Activated CD4-positive, alpha-beta T cell treated with anti-CD3 and anti-CD28 coated beads, Interleukin-2, amount 10 ng/mL, durations not matched to agents 24 days and 14 days (primary cell): ENCODE data around the gene FHL3. TPM values are rescaled to one million over a fixed set of nuclear protein-coding genes. Genes with fewer than 3 reads are reported as not detected.

Source experiments
- DNase-seq: peaks from one replicate; pipeline ENCODE4 v3.0.0; 2022
- H3K27ac Mint-ChIP-seq: one replicate; pipeline ENCODE4 v1.8.0; 2022; ENCODE audit warnings: mild to moderate bottlenecking, mixed read lengths
- H3K27me3 Mint-ChIP-seq: one replicate; pipeline ENCODE4 v1.8.0; 2022; ENCODE audit warnings: mixed read lengths
- H3K36me3 Mint-ChIP-seq: one replicate; pipeline ENCODE4 v1.8.0; 2022; ENCODE audit warnings: low read depth, mild to moderate bottlenecking, mixed read lengths
- H3K4me1 Mint-ChIP-seq: one replicate; pipeline ENCODE4 v1.8.0; 2021; ENCODE audit warnings: mixed read lengths
- H3K4me3 Mint-ChIP-seq: one replicate; pipeline ENCODE4 v1.8.0; 2022; ENCODE audit warnings: mild to moderate bottlenecking, moderate library complexity, mixed read lengths
- H3K9me3 Mint-ChIP-seq: one replicate; pipeline ENCODE4 v1.8.0; 2021; ENCODE audit warnings: mixed read lengths
- intact Hi-C: fragments of 100-400 bp; cut with micrococcal nuclease; formaldehyde crosslinking; loops from one replicate; pipeline ENCODE4 v1.15.1; 2023
- total RNA-seq: library from RNA; stranded (reverse); gene quantifications from 2 replicates; pipeline ENCODE4 v1.2.3, GENCODE V29; 2022

FHL3 gene
- total RNA-seq, 1 donor from 2014 or later: 41.9 TPM

DNA sequence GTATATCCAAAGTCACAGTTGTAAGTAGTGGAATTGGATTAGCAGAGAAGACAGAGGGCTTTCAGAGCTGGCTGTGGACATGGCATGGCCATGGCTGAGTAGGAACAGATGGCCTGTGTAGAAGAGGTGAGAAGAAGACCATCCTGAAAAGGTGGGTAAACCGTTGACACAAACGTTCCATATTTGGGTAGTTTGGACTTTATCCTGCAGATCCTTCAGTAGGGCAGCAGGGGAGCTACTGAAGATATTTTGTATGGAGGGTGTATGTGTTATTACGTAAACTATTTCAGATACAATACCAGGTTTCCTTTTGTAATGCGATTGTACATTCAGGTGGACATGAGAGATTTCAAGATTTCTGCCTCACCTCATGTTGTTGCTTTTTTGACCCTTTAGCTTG lies 8.9 kb upstream of the FHL3 start:
- no peak for DNase-seq
- peak overlapping the region; percentile 92 for H3K4me3 Mint-ChIP-seq
- H3K36me3 Mint-ChIP-seq: peaks cover 42% of the 10 kb centered on the region
- peak overlapping the region; percentile 2 for H3K27ac Mint-ChIP-seq
- H3K9me3 Mint-ChIP-seq: no peaks in the 10 kb centered on the region
- no peaks in the 10 kb centered on the region for H3K27me3 Mint-ChIP-seq
- intact Hi-C loops: loop anchor here (5.0 kb wide), 1 partner anchor 537 kb away; no protein-coding TSS in a partner anchor
- peaks cover 40% of the 10 kb centered on the region for H3K4me1 Mint-ChIP-seq

DNA sequence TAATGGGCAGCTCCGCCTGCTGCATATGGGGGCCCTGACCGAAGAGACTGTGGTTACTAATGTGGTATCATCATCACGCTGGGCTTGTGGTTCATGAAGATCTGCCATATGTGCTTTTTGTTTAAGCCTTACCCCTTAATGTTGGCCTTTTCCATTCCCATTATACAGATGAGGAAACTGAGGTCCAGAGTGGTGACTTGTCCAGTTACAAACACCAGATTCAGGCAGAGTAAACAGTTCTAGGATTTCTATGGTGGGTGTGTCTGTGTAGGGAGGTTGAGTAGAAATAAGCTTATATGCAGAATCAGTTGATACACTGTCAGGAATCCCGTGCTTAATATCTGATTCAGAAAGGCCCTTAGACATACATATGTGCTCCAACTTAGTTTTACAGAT lies 7.9 kb upstream of the FHL3 start:
- peak overlapping the region; percentile 95 for H3K27ac Mint-ChIP-seq
- H3K27me3 Mint-ChIP-seq: no peaks in the 10 kb centered on the region
- H3K4me3 Mint-ChIP-seq: peak overlapping the region; percentile 92
- H3K9me3 Mint-ChIP-seq: no peaks in the 10 kb centered on the region
- H3K4me1 Mint-ChIP-seq: peaks cover 46% of the 10 kb centered on the region
- DNase-seq: no peak
- peaks cover 32% of the 10 kb centered on the region for H3K36me3 Mint-ChIP-seq
- intact Hi-C loops: loop anchor here (2.0 to 5.0 kb wide), 2 partner anchors 320 to 536 kb away; partner anchors contain the start of gene CDCA8

DNA sequence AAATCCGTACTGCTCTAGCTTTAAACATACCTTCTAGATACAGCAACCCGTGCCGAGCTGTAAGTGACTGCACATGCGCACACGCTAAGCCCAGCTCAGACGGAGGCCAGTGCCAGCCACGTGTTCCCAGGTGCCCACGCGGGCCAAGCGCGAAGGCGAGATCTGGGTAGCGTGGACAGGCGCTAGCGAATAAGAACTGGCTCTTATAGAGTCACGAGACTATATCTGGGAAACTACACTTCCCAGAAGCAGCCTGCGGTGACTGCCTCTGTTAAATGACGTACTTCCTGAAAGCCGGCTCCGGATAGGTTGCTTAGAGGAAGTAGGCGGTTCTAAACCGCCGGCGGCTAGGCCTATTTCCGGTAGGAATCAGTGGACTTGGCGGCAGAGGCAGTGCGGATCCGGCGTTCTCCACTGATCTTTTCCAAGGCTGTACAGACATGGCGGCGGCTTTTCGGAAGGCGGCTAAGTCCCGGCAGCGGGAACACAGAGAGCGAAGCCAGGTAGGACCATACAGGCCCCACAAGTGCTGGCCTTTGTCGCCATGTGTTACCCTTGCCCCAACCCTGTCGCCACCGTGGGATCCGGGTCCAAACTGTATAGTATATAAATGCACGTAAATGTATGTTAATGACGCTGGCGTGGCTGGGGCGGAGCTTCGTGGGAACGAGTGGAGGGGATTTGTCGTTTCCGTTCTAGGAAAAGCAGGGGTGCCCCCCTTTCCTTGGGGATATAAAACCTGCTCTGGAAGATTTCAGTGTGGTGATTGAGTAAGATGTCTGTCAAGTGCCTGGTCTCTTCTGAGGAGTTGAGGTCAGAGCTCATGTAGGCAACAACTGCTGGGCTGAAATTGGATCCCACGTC lies 7.3 kb upstream of the FHL3 start, which contains the start of gene UTP11:
TSS of gene UTP11 (plus strand) at position 372 of the 864 bp plus-strand sequence. CDS start at position 441, 69 bp downstream.
- DNase-seq: peak; percentile 97
- intact Hi-C loops: loop anchor here (1.0 to 5.0 kb wide), 5 partner anchors 16 to 535 kb away; partner anchors contain the start of genes CDCA8, POU3F1 and SF3A3
- peaks cover 29% of the 10 kb centered on the region for H3K36me3 Mint-ChIP-seq
- H3K4me1 Mint-ChIP-seq: peaks cover 46% of the 10 kb centered on the region
- peak within 1 kb of the TSS; percentile 95 for H3K27ac Mint-ChIP-seq
- no peaks in the 10 kb centered on the region for H3K9me3 Mint-ChIP-seq
- no peaks in the 10 kb centered on the region for H3K27me3 Mint-ChIP-seq
- peak within 1 kb of the TSS; percentile 92 for H3K4me3 Mint-ChIP-seq

DNA sequence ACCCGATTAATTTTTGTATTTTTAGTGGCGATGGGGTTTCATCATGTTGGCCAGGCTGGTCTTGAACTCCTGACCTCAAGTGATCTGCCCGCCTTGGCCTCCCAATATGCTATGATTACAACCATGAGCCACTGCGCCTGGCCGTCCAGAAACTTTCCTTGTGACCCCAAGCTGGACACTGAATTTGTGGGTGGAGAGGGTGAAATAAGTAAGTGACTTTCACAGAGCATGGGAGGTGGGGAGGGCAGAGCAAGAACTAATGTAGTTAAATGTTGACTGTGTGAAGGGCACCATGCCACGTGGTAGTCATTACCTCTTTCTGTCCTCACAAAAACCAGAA lies 4.5 kb upstream of the FHL3 start:
- H3K4me1 Mint-ChIP-seq: peaks cover 41% of the 10 kb centered on the region
- no peaks in the 10 kb centered on the region for H3K9me3 Mint-ChIP-seq
- H3K4me3 Mint-ChIP-seq: peak overlapping the region; percentile 68
- peak overlapping the region; percentile 98 for H3K27ac Mint-ChIP-seq
- intact Hi-C loops: loop anchor here (5.0 kb wide), 1 partner anchor 533 kb away; no protein-coding TSS in a partner anchor
- DNase-seq: no peak
- H3K27me3 Mint-ChIP-seq: no peaks in the 10 kb centered on the region
- H3K36me3 Mint-ChIP-seq: peaks cover 14% of the 10 kb centered on the region

DNA sequence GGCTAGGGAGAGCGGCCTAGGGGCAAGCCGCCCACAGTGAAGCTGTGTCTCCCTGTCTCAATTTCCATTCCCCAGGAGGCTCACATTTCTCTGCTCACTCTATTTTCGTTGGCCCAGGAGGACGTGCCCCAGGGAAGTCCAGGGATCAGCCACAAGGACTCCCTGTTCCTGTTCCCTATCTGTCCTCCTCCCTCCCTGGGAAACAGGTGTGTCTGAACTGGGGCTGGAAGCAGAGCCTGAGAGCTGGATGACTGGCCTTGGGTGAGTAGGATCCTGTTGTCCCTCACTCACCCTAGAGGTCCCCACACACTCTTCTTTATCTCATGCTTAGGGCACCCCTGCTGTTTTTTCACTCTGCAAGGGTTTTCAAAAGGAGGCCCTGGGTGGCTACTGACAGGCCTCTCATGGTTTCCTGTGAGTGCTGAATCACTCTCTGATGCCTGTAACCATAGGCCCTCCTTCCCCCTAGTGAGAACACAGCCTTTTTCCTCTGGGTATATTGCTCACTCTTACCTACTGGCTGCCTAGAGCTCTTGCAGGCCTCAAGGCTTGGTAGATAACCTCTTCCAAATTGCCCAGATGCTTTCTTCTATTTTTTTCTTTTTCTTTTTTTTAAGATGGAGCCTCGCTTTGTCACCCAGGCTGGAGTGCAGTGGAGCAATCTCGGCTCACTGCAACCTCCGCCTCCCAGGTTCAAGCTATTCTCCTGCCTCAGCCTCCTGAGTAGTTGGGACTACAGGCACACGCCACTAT lies 4.0 kb upstream of the FHL3 start:
- intact Hi-C loops: no loop called here
- peaks cover 18% of the 10 kb centered on the region for H3K36me3 Mint-ChIP-seq

DNA sequence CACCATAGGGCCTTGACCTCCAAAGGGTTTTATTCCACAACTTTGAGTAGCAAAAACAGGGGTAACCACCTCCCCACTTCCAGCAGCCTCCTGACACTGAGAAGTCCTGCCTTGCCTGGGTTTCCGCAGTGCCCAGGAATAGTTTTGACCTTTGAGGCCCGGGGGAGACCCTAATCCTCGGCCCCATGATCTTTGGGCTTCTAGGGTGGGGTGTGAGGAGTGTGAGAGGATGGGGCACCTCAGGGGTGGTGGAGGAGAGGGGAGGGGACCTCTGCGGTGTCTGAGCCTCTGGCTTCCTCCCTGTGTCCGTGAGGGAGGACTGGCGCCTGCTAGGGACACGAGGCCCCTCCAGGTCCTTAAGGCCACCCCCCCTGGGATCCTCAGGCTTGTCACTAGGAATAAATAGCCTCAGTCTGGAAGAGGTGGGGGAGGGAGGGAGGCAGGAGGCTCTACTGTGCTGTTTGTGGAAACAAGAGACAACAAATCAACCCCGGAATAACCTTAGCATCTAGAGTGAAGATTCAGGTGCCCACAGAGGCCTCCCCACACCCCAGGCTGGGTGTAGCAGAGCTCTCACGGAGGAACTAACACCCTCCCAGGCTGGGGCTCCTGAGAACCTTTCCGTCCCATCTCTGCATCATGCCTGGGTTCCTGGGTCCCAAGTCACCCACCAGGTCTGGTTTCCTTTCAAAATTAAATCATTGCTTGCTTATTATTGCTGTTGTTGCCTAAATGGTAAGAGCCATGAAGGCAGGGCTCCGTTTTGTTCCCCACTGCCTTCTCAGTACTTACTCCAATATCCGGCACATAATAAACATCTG lies 904 bp upstream of the FHL3 start:
- Mint-ChIP-seq H3K4me3 (peak overlapping the region; percentile 74), H3K27ac (peak overlapping the region; percentile 70), H3K9me3 (no peaks in the 10 kb centered on the region), H3K4me1 (peaks cover 45% of the 10 kb centered on the region), H3K27me3 (no peaks in the 10 kb centered on the region), H3K36me3 (peaks cover 18% of the 10 kb centered on the region)
- intact Hi-C loops: no loop called here
- no peak for DNase-seq

More for the DNA sequence above, 4.0 kb upstream of the FHL3 start:
- Mint-ChIP-seq H3K4me1 (peaks cover 44% of the 10 kb centered on the region), H3K27ac (peak overlapping the region; percentile 98), H3K27me3 (no peaks in the 10 kb centered on the region), H3K4me3 (peak overlapping the region; percentile 68), H3K9me3 (no peaks in the 10 kb centered on the region)
- DNase-seq: peak; percentile 87

DNA sequence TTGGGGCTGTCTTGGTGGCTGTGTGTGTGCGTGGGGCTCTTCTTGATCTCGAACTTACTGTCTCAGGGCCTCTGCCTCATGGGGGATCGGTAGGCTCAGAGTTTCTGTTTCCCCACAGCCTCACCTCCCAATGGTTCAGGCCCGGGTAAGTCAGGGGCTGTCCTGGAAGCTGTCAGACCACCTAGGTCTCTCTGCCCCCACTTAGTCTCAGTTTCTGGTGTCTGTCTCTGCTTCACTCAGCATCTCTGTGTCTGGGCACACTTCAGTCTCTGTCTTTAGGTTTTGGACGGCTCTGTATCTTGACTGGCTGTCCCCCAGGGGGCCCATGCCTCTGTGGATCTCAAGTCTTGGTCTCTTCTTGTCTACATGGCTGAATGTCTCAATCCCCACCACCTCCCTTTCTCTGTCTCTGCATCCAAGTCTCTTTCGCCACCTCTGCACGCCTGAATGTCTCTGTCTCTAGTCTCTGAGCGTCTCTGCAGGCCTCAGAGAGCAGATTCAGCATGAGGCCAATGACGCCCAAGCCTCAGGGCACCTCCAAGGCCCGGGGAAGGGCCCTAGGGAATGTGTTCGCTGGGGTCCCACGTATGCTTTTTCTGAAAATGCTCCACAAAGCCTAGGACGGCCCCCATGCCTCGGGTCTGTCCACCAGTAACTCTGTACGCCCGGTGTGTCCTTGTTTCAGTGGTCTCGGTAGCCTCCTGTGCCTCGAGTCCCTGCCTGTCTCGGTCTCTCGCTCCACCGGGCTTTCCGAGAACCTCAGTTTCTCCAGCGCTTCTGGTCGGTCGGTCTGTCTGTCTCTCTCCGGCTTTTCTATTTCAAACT lies 818 bp downstream of the FHL3 start:
- intact Hi-C loops: loop anchor here (1.0 kb wide), 1 partner anchor 14 kb away; the partner anchor contains the start of gene SF3A3
- peaks cover 47% of the 10 kb centered on the region for H3K4me1 Mint-ChIP-seq
- H3K4me3 Mint-ChIP-seq: peak overlapping the region; percentile 99
- peak; percentile 77 for DNase-seq
- peaks cover 25% of the 10 kb centered on the region for H3K36me3 Mint-ChIP-seq
- no peaks in the 10 kb centered on the region for H3K27me3 Mint-ChIP-seq
- no peaks in the 10 kb centered on the region for H3K9me3 Mint-ChIP-seq
- peak overlapping the region; percentile 93 for H3K27ac Mint-ChIP-seq

DNA sequence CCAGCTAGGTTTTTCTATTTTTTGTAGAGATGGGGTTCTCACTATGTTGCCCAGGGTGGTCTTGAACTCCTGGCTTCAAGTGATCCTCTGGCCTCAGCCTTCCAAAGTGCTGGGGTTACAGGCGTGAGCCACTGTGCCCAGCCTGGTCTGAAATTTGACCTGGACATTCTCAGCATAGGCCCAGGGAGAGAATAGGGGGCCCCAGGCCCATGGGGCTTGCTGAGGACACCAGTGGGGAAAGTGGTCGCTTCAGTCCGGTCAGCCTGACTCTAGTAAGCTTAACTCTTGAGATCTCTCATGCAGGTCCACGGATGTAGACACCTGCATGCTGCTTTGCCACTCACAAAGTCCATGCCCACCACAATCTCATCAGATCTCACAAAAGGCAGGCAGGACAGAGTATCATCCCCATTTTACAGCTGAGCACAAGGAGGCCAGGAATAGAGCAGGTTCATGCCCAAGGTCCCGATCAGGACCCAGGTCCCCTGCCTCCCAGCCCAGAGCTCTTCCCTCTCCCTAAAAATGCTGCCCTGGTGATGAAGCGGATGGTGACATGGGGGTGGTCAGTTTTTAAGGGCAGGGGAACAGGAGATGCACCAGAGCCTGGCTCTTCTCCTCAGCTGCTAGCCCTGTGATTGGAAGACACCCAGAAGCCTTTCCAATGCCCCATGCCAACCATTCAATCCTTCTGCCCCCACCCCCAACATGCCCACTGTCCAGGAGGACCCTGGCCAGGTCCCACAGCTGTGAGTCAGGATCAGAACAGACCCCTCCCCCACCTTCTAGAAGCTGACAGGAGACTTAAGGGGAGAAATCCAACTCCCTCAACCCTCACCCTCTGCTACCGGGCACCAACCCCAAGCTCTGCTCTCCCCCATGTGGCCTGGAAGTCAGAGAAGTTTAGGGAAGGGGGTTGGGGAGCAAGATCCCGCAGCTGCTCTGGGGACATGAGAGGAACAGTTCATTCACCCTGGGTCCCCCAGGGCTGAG lies 1.8 kb downstream of the FHL3 start:
- Mint-ChIP-seq H3K27me3 (no peaks in the 10 kb centered on the region), H3K4me3 (peak overlapping the region; percentile 99), H3K4me1 (peaks cover 46% of the 10 kb centered on the region), H3K27ac (peak overlapping the region; percentile 93), H3K36me3 (peaks cover 33% of the 10 kb centered on the region), H3K9me3 (no peaks in the 10 kb centered on the region)
- no peak for DNase-seq
- intact Hi-C loops: loop anchor here (1.0 kb wide), 1 partner anchor 13 kb away; the partner anchor contains the start of gene SF3A3

DNA sequence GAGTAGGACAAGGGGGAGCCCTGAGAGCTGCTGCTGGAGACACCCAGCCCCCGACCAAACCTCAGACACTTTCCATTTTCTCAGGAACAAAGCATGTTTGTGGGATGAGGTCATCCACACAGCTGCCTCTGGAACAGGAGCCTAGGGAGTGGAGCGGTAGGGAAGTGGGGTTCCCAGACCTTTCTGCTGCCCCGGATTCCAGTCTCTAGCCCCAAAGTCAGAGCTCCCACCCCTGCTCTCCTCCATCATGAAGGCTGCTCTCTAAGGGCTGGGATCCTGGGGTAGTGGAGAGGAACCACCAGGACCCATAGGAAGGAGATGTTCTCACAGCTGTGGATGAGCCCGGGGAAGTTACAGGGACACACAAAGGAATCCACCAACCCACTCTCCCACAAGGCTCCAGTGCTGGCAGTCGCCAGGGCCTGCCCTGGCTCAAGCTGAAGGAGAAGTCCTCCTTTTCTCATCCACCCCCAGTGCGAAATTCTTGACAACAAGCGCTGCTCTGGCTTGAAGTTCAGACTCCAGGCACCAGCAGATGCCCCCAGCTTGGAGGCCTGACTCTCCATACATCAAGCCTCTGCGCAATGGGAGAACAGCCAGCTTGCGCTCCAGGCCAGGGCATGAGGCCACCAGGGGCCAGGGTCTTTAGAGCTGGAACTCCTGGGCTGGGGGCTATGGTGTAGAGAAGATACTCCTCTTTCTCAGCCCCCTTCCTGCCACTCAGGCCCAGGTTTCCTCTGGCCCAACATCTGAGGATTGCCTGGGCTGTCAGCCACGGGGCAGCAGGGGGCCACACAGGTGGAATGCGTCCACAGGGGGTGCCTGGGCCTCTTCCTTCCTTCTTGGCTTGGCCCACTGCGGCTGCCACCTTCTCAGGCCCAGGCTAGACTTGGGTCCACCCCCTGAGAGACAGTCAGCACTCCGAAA lies 4.5 kb downstream of the FHL3 start:
- peak overlapping the region; percentile 92 for H3K27ac Mint-ChIP-seq
- peaks cover 57% of the 10 kb centered on the region for H3K4me1 Mint-ChIP-seq
- intact Hi-C loops: no loop called here
- no peak for DNase-seq
- no peaks in the 10 kb centered on the region for H3K27me3 Mint-ChIP-seq
- H3K9me3 Mint-ChIP-seq: no peaks in the 10 kb centered on the region
- peak overlapping the region; percentile 79 for H3K4me3 Mint-ChIP-seq
- peaks cover 46% of the 10 kb centered on the region for H3K36me3 Mint-ChIP-seq

DNA sequence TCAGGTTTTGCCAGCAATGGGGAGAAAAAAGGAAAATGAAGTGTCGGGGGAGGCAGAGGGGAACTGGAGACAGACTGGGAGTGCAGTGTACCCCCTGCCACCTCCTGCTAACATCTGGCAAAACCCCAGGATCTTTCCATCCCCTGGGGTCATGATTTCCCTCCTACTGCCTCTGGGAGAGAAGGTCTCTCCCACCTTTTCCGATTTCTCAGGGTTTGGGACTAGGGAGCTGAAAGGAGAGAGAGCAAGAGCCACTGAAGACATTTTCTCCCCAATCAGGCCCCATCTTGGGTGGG lies 5.1 kb downstream of the FHL3 start:
- peaks cover 49% of the 10 kb centered on the region for H3K36me3 Mint-ChIP-seq
- intact Hi-C loops: no loop called here

More for the DNA sequence above, 5.1 kb downstream of the FHL3 start:
- Mint-ChIP-seq H3K27ac (peak overlapping the region; percentile 92), H3K9me3 (no peaks in the 10 kb centered on the region), H3K27me3 (no peaks in the 10 kb centered on the region), H3K4me1 (peaks cover 58% of the 10 kb centered on the region), H3K4me3 (peak overlapping the region; percentile 79)
- DNase-seq: no peak
